HepG2 (cell line): ENCODE data around the gene PKD1L1. TPM values are rescaled to one million over a fixed set of nuclear protein-coding genes. Genes with fewer than 3 reads are reported as not detected.

ENCODE experiments used
- ATAC-seq: fragments of 200-7000 bp; cut with Tn5 transposase; 3 replicates; pipeline ENCODE4 v1.9.1; 2020; ENCODE audit warnings: mild to moderate bottlenecking, moderate library complexity
- BruUV-seq: library from RNA; stranded (reverse); fragments of 400-500 nt; replicated peaks from 2 replicates; lab custom pipeline; 2021; lab: Mats Ljungman, UMichigan
- CTCF ChIA-PET: fragments of 300-600 bp; formaldehyde crosslinking; extraction: SDS; loops from one replicate; lab custom pipeline; 2021; ENCODE audit warnings: low total read pairs, inconsistent platforms, low intra/inter-chr PET ratio; lab: Yijun Ruan, JAX
- POLR2A ChIA-PET: fragments of 350-600 bp; sonication (Branson Sonifier 250); formaldehyde crosslinking; loops from one replicate; lab custom pipeline; 2020; ENCODE audit warnings: antibody characterized with exemption, inconsistent platforms; lab: Yijun Ruan, JAX
- DNase-seq: peaks from one replicate; pipeline ENCODE4 v3.0.0-alpha.2; 2015; ENCODE audit warnings: low spot score
- FAIRE-seq: peaks from 3 replicates; lab custom pipeline; 2011; peaks lifted over from hg19 to GRCh38; lab: Jason Lieb, UNC
- H2AFZ ChIP-seq: one replicate; pipeline ENCODE4 v1.6.1; 2011; ENCODE audit warnings: low read length, inconsistent platforms
- H3K27ac ChIP-seq: fragments of 300-600 bp; 3 replicates; pipeline ENCODE4 v1.8.0; 2011; ENCODE audit warnings: mixed run types, mild to moderate bottlenecking, mixed read lengths, low read length, inconsistent platforms; ENCODE audit not compliant: insufficient read depth; ENCODE audit errors: extremely low read length
- H3K27me3 ChIP-seq, 2 experiments: fragments of 200-600 bp in 1 of 2; 2 replicates in 1 of 2; 3 replicates in 1 of 2; pipeline versions ENCODE4 v1.6.0 to v1.8.0; 2011; ENCODE audit warnings: low read length in 2 of 2, mild to moderate bottlenecking in 2 of 2, moderate library complexity in 2 of 2, inconsistent platforms in 1 of 2; ENCODE audit not compliant: insufficient read depth in 2 of 2, control insufficient read depth in 1 of 2
- H3K36me3 ChIP-seq, 2 experiments: fragments of 200-600 bp in 1 of 2; replicated peaks in 1 of 2; 2 replicates in 1 of 2; 3 replicates in 1 of 2; pipeline versions ENCODE4 v1.5.1 to v1.8.0; 2011; ENCODE audit warnings: low read length in 2 of 2, inconsistent platforms in 1 of 2; ENCODE audit not compliant: insufficient read depth in 2 of 2, control insufficient read depth in 1 of 2
- H3K4me1 ChIP-seq: 2 replicates; pipeline ENCODE4 v1.5.1; 2012; ENCODE audit warnings: low read length, inconsistent platforms; ENCODE audit not compliant: insufficient read depth
- H3K4me2 ChIP-seq: 2 replicates; pipeline ENCODE4 v1.6.0; 2011; ENCODE audit warnings: low read depth, low read length, inconsistent platforms
- H3K4me3 ChIP-seq, 3 experiments: fragments of 200-600 bp in 1 of 3; sonication (generic), shearing (Covaris generic) in 1 of 3; replicated peaks in 1 of 3; 2 replicates each; pipeline ENCODE4 v1.5.1; 2011 to 2016; ENCODE audit warnings: low read length in 3 of 3, inconsistent platforms in 2 of 3, low read depth in 2 of 3, mild to moderate bottlenecking in 2 of 3, control low read depth in 1 of 3, mixed read lengths in 1 of 3; ENCODE audit not compliant: insufficient read depth in 1 of 3
- H3K79me2 ChIP-seq: one replicate; pipeline ENCODE4 v1.6.1; 2011; ENCODE audit warnings: low read length, inconsistent platforms; ENCODE audit not compliant: insufficient read depth
- H3K9ac ChIP-seq: 2 replicates; pipeline ENCODE4 v1.6.0; 2011; ENCODE audit warnings: mild to moderate bottlenecking, low read depth, low read length, inconsistent platforms; ENCODE audit not compliant: insufficient read depth
- H3K9me3 ChIP-seq: 2 replicates; pipeline ENCODE4 v1.5.1; 2012; ENCODE audit warnings: mild to moderate bottlenecking, low read length
- H4K20me1 ChIP-seq: 2 replicates; pipeline ENCODE4 v1.6.0; 2011; ENCODE audit warnings: inconsistent platforms, mild to moderate bottlenecking, low read length, moderate library complexity; ENCODE audit not compliant: insufficient read depth
- CHD4 ChIP-seq: fragments of 200-600 bp; sonication (generic); IDR thresholded peaks from 2 replicates; pipeline ENCODE4 v1.7.0; 2017; ENCODE audit warnings: mild to moderate bottlenecking, low read length, borderline replicate concordance
- HHEX ChIP-seq: IDR thresholded peaks from 2 replicates; pipeline ENCODE4 v1.6.1; 2016; ENCODE audit warnings: control low read depth
- HNF4G ChIP-seq, 2 experiments: sonication (generic) in 1 of 2; formaldehyde crosslinking in 1 of 2; IDR thresholded peaks; 2 replicates each; pipeline versions ENCODE4 v1.4.0 to v1.6.1; 2011 to 2020; ENCODE audit warnings: borderline replicate concordance in 2 of 2, low read depth in 2 of 2, mild to moderate bottlenecking in 2 of 2, low read length in 1 of 2, missing genetic modification reagents in 1 of 2, moderate library complexity in 1 of 2
- SIN3A ChIP-seq: IDR thresholded peaks from 2 replicates; pipeline ENCODE4 v1.6.1; 2011; ENCODE audit warnings: low read depth, mild to moderate bottlenecking, control low read depth, low read length, borderline replicate concordance
- SMAD3 ChIP-seq: sonication (generic); formaldehyde crosslinking; IDR thresholded peaks from 2 replicates; pipeline ENCODE4 v1.4.0; 2020; ENCODE audit warnings: missing genetic modification reagents
- ZNF124 ChIP-seq: sonication (generic); formaldehyde crosslinking; IDR thresholded peaks from 2 replicates; pipeline ENCODE4 v1.4.0; 2020; ENCODE audit warnings: missing genetic modification reagents
- ZNF20 ChIP-seq: sonication (generic); formaldehyde crosslinking; IDR thresholded peaks from 2 replicates; pipeline ENCODE4 v1.4.0; 2020; ENCODE audit warnings: mild to moderate bottlenecking, moderate library complexity, missing genetic modification reagents
- WGBS: methylation state at CpG from one replicate; pipeline ENCODE4 v1.1.6; 2017; ENCODE audit warnings: low lambda C conversion rate; 5-methylcytosine and 5-hydroxymethylcytosine counted together
- in situ Hi-C: cut with HindIII; loops from 2 replicates; pipeline ENCODE4 v1.10.0; 2017; ENCODE audit warnings: low pct_unique_long_range_greater_than_20kb; ENCODE audit not compliant: extremely low pct_ligation_motif_present
- intact Hi-C: fragments of 100-400 bp; cut with micrococcal nuclease; formaldehyde crosslinking; loops from one replicate; pipeline ENCODE4 v1.10.0; 2022; ENCODE audit not compliant: unreplicated experiment
- polyA plus RNA-seq, 8 experiments: library from polyadenylated mRNA; depleted of rRNA in 3 of 8; stranded (reverse) in 7 of 8; unstranded in 1 of 8; fragments of >200 nt; fragmentation: Illumina TruSeq in 4 of 8; extraction: Trizol in 4 of 8; gene quantifications; 2 replicates each; pipeline versions ENCODE4 v1.2.1 to v1.2.3, GENCODE V29; 2011 to 2016; ENCODE audit warnings: low read depth in 4 of 8, missing spikeins in 1 of 8, mixed read lengths in 1 of 8; ENCODE audit not compliant: insufficient read depth in 1 of 8
- total RNA-seq, 5 experiments: library from RNA; depleted of rRNA; stranded (reverse); fragments of >200 nt; fragmentation: Illumina TruSeq; extraction: Trizol; gene quantifications; 2 replicates each; pipeline ENCODE4 v1.2.3, GENCODE V29; 2016; ENCODE audit warnings: low read depth in 1 of 5
- TF ChIP-seq, protein P1 (sequence below): IDR thresholded peaks from 2 replicates; pipeline ENCODE4 v1.4.0; 2020; ENCODE audit warnings: mild to moderate bottlenecking, missing genetic modification reagents
- TF ChIP-seq, protein P2 (sequence below): sonication (generic); formaldehyde crosslinking; IDR thresholded peaks from 2 replicates; pipeline ENCODE4 v1.5.0; 2020; ENCODE audit warnings: missing genetic modification reagents

PKD1L1 gene
- total and polyA plus RNA-seq, 2 of the 13 experiments (the other 11 are each of a cell fraction or from before 2014, with no cell fraction given): 0.01 TPM; not detected in 1

GRCh38 chr7:47827871-47828270, 120.4 kb downstream of the PKD1L1 start:
- no peaks in the 10 kb centered on the region for H3K79me2 ChIP-seq
- H3K4me1 ChIP-seq: no peaks in the 10 kb centered on the region
- intact Hi-C loops: no loop called here
- TF ChIP-seq CHD4 (no peak), HHEX (CRISPR knock-in tag) (no peak)
- TF ChIP-seq, protein P1, sequence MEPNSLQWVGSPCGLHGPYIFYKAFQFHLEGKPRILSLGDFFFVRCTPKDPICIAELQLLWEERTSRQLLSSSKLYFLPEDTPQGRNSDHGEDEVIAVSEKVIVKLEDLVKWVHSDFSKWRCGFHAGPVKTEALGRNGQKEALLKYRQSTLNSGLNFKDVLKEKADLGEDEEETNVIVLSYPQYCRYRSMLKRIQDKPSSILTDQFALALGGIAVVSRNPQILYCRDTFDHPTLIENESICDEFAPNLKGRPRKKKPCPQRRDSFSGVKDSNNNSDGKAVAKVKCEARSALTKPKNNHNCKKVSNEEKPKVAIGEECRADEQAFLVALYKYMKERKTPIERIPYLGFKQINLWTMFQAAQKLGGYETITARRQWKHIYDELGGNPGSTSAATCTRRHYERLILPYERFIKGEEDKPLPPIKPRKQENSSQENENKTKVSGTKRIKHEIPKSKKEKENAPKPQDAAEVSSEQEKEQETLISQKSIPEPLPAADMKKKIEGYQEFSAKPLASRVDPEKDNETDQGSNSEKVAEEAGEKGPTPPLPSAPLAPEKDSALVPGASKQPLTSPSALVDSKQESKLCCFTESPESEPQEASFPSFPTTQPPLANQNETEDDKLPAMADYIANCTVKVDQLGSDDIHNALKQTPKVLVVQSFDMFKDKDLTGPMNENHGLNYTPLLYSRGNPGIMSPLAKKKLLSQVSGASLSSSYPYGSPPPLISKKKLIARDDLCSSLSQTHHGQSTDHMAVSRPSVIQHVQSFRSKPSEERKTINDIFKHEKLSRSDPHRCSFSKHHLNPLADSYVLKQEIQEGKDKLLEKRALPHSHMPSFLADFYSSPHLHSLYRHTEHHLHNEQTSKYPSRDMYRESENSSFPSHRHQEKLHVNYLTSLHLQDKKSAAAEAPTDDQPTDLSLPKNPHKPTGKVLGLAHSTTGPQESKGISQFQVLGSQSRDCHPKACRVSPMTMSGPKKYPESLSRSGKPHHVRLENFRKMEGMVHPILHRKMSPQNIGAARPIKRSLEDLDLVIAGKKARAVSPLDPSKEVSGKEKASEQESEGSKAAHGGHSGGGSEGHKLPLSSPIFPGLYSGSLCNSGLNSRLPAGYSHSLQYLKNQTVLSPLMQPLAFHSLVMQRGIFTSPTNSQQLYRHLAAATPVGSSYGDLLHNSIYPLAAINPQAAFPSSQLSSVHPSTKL (CRISPR knock-in tag): no peak
- TF ChIP-seq, all 625 proteins: peak for 0
- Histone ChIP-seq H3K4me2 (no peak overlapping the region), H3K4me3 (no peak overlapping the region), H3K36me3 (no peaks in the 10 kb centered on the region), H4K20me1 (no peaks in the 10 kb centered on the region), H3K9me3 (no peaks in the 10 kb centered on the region), H3K27ac (no peak overlapping the region), H2AFZ (no peak overlapping the region), H3K9ac (no peak overlapping the region), H3K27me3 (peaks cover 6 to 48% of the 10 kb centered on the region in 2 experiments; a peak in 3 of 5 replicates)
- FAIRE-seq: no peak
- BruUV-seq: no TSS peak
- WGBS: 28% methylated on average over 4 of the region's 4 CpGs
- POLR2A ChIA-PET: no interaction called here
- CTCF ChIA-PET: no interaction called here
- DNase-seq: no peak
- in situ Hi-C loops: loop anchor here (25.0 kb wide), 1 partner anchor 541 kb away; no protein-coding TSS in a partner anchor
- no peak for ATAC-seq

- ChIA-PET CTCF (no interaction called here), POLR2A (no interaction called here)
- 33% methylated on average over 3 of the region's 8 CpGs for WGBS
- Histone ChIP-seq H3K36me3 (no peaks in the 10 kb centered on the region), H3K9me3 (no peaks in the 10 kb centered on the region), H4K20me1 (no peaks in the 10 kb centered on the region), H3K27me3 (peaks cover 4 to 44% of the 10 kb centered on the region in 2 experiments; a peak in 3 of 5 replicates), H3K4me2 (no peak overlapping the region), H3K9ac (no peak overlapping the region), H3K27ac (no peak overlapping the region), H3K4me3 (no peak overlapping the region), H3K4me1 (no peaks in the 10 kb centered on the region), H2AFZ (no peak overlapping the region), H3K79me2 (no peaks in the 10 kb centered on the region)
- DNase-seq: no peak
- in situ Hi-C loops (loop anchor here (25.0 kb wide), 1 partner anchor 540 kb away; no protein-coding TSS in a partner anchor), intact Hi-C loops (no loop called here)
- no peak for FAIRE-seq
- no TSS peak for BruUV-seq
- ATAC-seq: no peak
- TF ChIP-seq ZNF20 (CRISPR knock-in tag) (no peak), ZNF124 (no peak), HNF4G (IDR thresholded peaks at IDR 0.05; ENCODE audit: borderline replicate concordance, low read depth, low read length) (no peak), HNF4G (CRISPR knock-in tag; IDR thresholded peaks at IDR 0.05; ENCODE audit: borderline replicate concordance, low read depth) (no peak), SMAD3 (CRISPR knock-in tag) (no peak), SIN3A (no peak)
- TF ChIP-seq, protein P2, sequence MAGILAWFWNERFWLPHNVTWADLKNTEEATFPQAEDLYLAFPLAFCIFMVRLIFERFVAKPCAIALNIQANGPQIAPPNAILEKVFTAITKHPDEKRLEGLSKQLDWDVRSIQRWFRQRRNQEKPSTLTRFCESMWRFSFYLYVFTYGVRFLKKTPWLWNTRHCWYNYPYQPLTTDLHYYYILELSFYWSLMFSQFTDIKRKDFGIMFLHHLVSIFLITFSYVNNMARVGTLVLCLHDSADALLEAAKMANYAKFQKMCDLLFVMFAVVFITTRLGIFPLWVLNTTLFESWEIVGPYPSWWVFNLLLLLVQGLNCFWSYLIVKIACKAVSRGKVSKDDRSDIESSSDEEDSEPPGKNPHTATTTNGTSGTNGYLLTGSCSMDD (CRISPR knock-in tag): no peak
Observed at GRCh38 chr7:47827351-47827756, 120.9 kb downstream of the PKD1L1 start.
